IMR-90 (cell line): ENCODE results near the gene ARMH3. TPM values are rescaled to one million over a fixed set of nuclear protein-coding genes. Genes with fewer than 3 reads are reported as not detected.

Source experiments
- ATAC-seq: fragments of 200-7000 bp; cut with Tn5 transposase; 2 replicates; pipeline ENCODE4 v1.9.1; 2020; ENCODE audit warnings: low read depth, mild to moderate bottlenecking, moderate library complexity
- BruUV-seq: library from RNA; stranded (reverse); fragments of 400-500 nt; replicated peaks from 2 replicates; lab custom pipeline; 2021; lab: Mats Ljungman, UMichigan
- CTCF ChIA-PET: fragments of 300-600 bp; formaldehyde crosslinking; extraction: SDS; loops from one replicate; lab custom pipeline; 2021; ENCODE audit warnings: antibody characterized with exemption; lab: Yijun Ruan, JAX
- POLR2A ChIA-PET: fragments of 300-600 bp; sonication (Branson Sonifier 250); formaldehyde crosslinking; loops from one replicate; lab custom pipeline; 2022; ENCODE audit warnings: antibody characterized with exemption; ENCODE audit not compliant: unreplicated experiment; lab: Charles Lee
- DNase-seq: peaks from one replicate; pipeline ENCODE4 v3.0.0; 2013
- H2AFZ ChIP-seq: replicated peaks from 2 replicates; pipeline ENCODE3; 2013; ENCODE audit warnings: low read length, mild to moderate bottlenecking; ENCODE audit not compliant: poor library complexity
- H2AK5ac ChIP-seq: 2 replicates; pipeline ENCODE4 v1.6.1; 2013; ENCODE audit warnings: low read depth, low read length, inconsistent platforms
- H2AK9ac ChIP-seq: replicated peaks from 2 replicates; pipeline ENCODE3; 2013; ENCODE audit warnings: mild to moderate bottlenecking, low read depth, low read length, moderate library complexity; ENCODE audit not compliant: poor library complexity
- H2BK120ac ChIP-seq: 2 replicates; pipeline ENCODE4 v1.6.1; 2013; ENCODE audit warnings: low read depth, low read length, inconsistent platforms
- H2BK15ac ChIP-seq: 3 replicates; pipeline ENCODE4 v1.6.1; 2013; ENCODE audit warnings: low read depth, low read length, inconsistent platforms
- H2BK20ac ChIP-seq: 2 replicates; pipeline ENCODE4 v1.6.1; 2013; ENCODE audit warnings: low read depth, mild to moderate bottlenecking, inconsistent platforms, low read length, moderate library complexity
- H2BK5ac ChIP-seq: 2 replicates; pipeline ENCODE4 v1.6.1; 2013; ENCODE audit warnings: mild to moderate bottlenecking, low read depth, low read length, inconsistent platforms; ENCODE audit not compliant: poor library complexity, severe bottlenecking
- H3K14ac ChIP-seq: replicated peaks from 2 replicates; pipeline ENCODE4 v1.6.1; 2013; ENCODE audit warnings: low read depth, low read length, inconsistent platforms
- H3K18ac ChIP-seq: 2 replicates; pipeline ENCODE4 v1.6.1; 2013; ENCODE audit warnings: low read depth, low read length, control low read depth
- H3K23ac ChIP-seq: 2 replicates; pipeline ENCODE4 v1.6.1; 2013; ENCODE audit warnings: low read depth, low read length, inconsistent platforms
- H3K27ac ChIP-seq: 2 replicates; pipeline ENCODE4 v1.5.1; 2013; ENCODE audit warnings: mild to moderate bottlenecking, control low read depth, low read length; ENCODE audit not compliant: insufficient read depth
- H3K27me3 ChIP-seq: 2 replicates; pipeline ENCODE4 v1.6.1; 2013; ENCODE audit warnings: low read length; ENCODE audit not compliant: control insufficient read depth, insufficient read depth
- H3K36me3 ChIP-seq: 2 replicates; pipeline ENCODE4 v1.6.1; 2013; ENCODE audit warnings: low read length, mixed read lengths; ENCODE audit not compliant: control insufficient read depth, insufficient read depth
- H3K4ac ChIP-seq: 2 replicates; pipeline ENCODE4 v1.6.1; 2013; ENCODE audit warnings: low read depth, low read length, inconsistent platforms
- H3K4me1 ChIP-seq: 2 replicates; pipeline ENCODE4 v1.6.1; 2013; ENCODE audit warnings: low read length, mixed read lengths; ENCODE audit not compliant: control insufficient read depth, insufficient read depth
- H3K4me2 ChIP-seq: 2 replicates; pipeline ENCODE4 v1.6.1; 2013; ENCODE audit warnings: low read depth, mild to moderate bottlenecking, control low read depth, low read length, moderate library complexity
- H3K4me3 ChIP-seq: 2 replicates; pipeline ENCODE4 v1.5.1; 2013; ENCODE audit warnings: low read depth, mild to moderate bottlenecking, control low read depth, low read length, moderate library complexity; ENCODE audit not compliant: insufficient read depth
- H3K56ac ChIP-seq: 2 replicates; pipeline ENCODE4 v1.6.1; 2013; ENCODE audit warnings: low read length, inconsistent platforms; ENCODE audit not compliant: insufficient read depth; ENCODE audit errors: extremely low read depth
- H3K79me1 ChIP-seq, 2 experiments: 2 replicates each; pipeline ENCODE4 v1.6.1; 2013; ENCODE audit warnings: low read length in 2 of 2, inconsistent platforms in 1 of 2, low read depth in 1 of 2
- H3K9ac ChIP-seq: 2 replicates; pipeline ENCODE4 v1.6.1; 2013; ENCODE audit warnings: low read depth, low read length, control low read depth
- H3K9me1 ChIP-seq: 2 replicates; pipeline ENCODE4 v1.6.1; 2013; ENCODE audit warnings: low read length, inconsistent platforms; ENCODE audit not compliant: insufficient read depth
- H3K9me3 ChIP-seq: 2 replicates; pipeline ENCODE4 v1.6.1; 2013; ENCODE audit warnings: low read length; ENCODE audit not compliant: control insufficient read depth, insufficient read depth
- H4K20me1 ChIP-seq: 2 replicates; pipeline ENCODE4 v1.6.1; 2013; ENCODE audit warnings: low read length, inconsistent platforms; ENCODE audit not compliant: insufficient read depth
- H4K5ac ChIP-seq: 2 replicates; pipeline ENCODE4 v1.6.1; 2013; ENCODE audit warnings: mild to moderate bottlenecking, low read depth, low read length, control low read depth
- H4K8ac ChIP-seq, 2 experiments: 2 replicates each; pipeline ENCODE4 v1.6.1; 2013; ENCODE audit warnings: low read depth in 2 of 2, low read length in 2 of 2, control low read depth in 1 of 2, inconsistent platforms in 1 of 2
- H4K91ac ChIP-seq: 2 replicates; pipeline ENCODE4 v1.6.1; 2013; ENCODE audit warnings: low read depth, low read length, inconsistent platforms; ENCODE audit not compliant: insufficient read depth
- CEBPB ChIP-seq: IDR thresholded peaks from 2 replicates; pipeline ENCODE4 v1.6.1; 2012; ENCODE audit warnings: low read depth, low read length, improper control_type of control experiment
- MAFK ChIP-seq: IDR thresholded peaks from 2 replicates; pipeline ENCODE4 v1.6.1; 2012; ENCODE audit warnings: low read depth, low read length, improper control_type of control experiment
- MAZ ChIP-seq: IDR thresholded peaks from 2 replicates; pipeline ENCODE4 v1.6.1; 2012; ENCODE audit warnings: low read depth, mild to moderate bottlenecking, low read length, improper control_type of control experiment, moderate library complexity, borderline replicate concordance
- MXI1 ChIP-seq: IDR thresholded peaks from 2 replicates; pipeline ENCODE4 v1.6.1; 2012; ENCODE audit warnings: low read depth, mild to moderate bottlenecking, low read length, moderate library complexity, borderline replicate concordance
- RAD21 ChIP-seq: IDR thresholded peaks from 2 replicates; pipeline ENCODE4 v1.6.1; 2012; ENCODE audit warnings: low read length, improper control_type of control experiment
- RCOR1 ChIP-seq: IDR thresholded peaks from 2 replicates; pipeline ENCODE4 v1.6.1; 2012; ENCODE audit warnings: mild to moderate bottlenecking, low read length, improper control_type of control experiment; ENCODE audit not compliant: insufficient replicate concordance
- RFX5 ChIP-seq: IDR thresholded peaks from 2 replicates; pipeline ENCODE4 v1.8.0; 2012; ENCODE audit warnings: low read depth, mild to moderate bottlenecking, low read length, moderate library complexity
- WGBS, 2 experiments: methylation state at CpG; one replicate each; pipeline versions ENCODE4 v1.1.5 to v1.1.7; 2013; ENCODE audit warnings: missing lambda C conversion rate in 2 of 2; ENCODE audit not compliant: insufficient read length in 1 of 2; ENCODE audit errors: extremely low coverage in 2 of 2; 5-methylcytosine and 5-hydroxymethylcytosine counted together
- dilution Hi-C: fragments of 300-500 bp; cut with HindIII; formaldehyde crosslinking; loops from one replicate; pipeline ENCODE4 v1.14.3; 2018; ENCODE audit warnings: low sequenced_read_pairs; ENCODE audit not compliant: unreplicated experiment
- in situ Hi-C: fragments of 300-500 bp; cut with MboI; formaldehyde crosslinking; loops from 3 replicates; pipeline ENCODE4 v1.14.3; 2019; ENCODE audit warnings: low sequenced_read_pairs, inconsistent platforms, mixed read lengths
- intact Hi-C: fragments of 100-400 bp; cut with micrococcal nuclease; formaldehyde crosslinking; loops from 2 replicates; pipeline ENCODE4 v1.10.0; 2022
- polyA plus RNA-seq, 3 experiments: library from polyadenylated mRNA; depleted of rRNA; stranded (reverse); fragments of >200 nt; gene quantifications; 2 replicates each; pipeline ENCODE4 v1.2.3, GENCODE V29; 2012; ENCODE audit warnings: low replicate concordance in 1 of 3
- total RNA-seq: library from RNA; depleted of rRNA; stranded (reverse); fragments of >200 nt; gene quantifications from 2 replicates; pipeline ENCODE4 v1.2.3, GENCODE V29; 2012
- TF ChIP-seq, protein P1 (sequence below): fragments of 150-350 bp; IDR thresholded peaks from 2 replicates; pipeline ENCODE4 v1.6.1; 2016; ENCODE audit warnings: low read depth, mild to moderate bottlenecking, low read length, moderate library complexity, borderline replicate concordance
- TF ChIP-seq, protein P2 (sequence below): conservative IDR thresholded peaks from 2 replicates; pipeline ENCODE4 v1.5.1; 2012; ENCODE audit warnings: mild to moderate bottlenecking, low read depth, low read length, improper control_type of control experiment
- TF ChIP-seq, protein P3 (sequence below): fragments of 150-350 bp; IDR thresholded peaks from 2 replicates; pipeline ENCODE4 v1.6.1; 2017; ENCODE audit warnings: mild to moderate bottlenecking, antibody characterized with exemption, low read length, low read depth

The ARMH3 gene
- total and polyA plus RNA-seq, 2 of the 4 experiments (the other 2 are of a cell fraction), result 12.1 to 13.1 TPM

DNA sequence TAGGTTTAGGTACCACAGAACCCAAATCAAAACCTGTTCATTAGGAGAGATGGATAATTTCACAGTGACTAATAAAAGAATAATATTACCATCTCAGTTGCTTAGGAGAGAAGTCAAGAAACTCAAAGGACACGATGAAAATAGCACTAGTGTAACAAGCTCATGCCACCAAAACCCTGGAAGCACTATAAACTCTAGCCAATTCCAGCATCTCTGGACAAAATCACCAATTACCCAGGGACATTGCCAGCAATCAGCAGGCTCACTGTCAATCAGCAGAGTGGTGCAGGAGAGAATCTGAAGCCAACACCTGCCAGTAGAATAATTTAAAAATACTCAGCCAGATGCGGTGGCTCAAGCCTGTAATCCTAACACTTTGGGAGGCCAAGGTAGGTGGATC lies 88.9 kb downstream of the ARMH3 start:
- Histone ChIP-seq H3K9me1 (peaks cover 4% of the 10 kb centered on the region), H3K23ac (no peak overlapping the region), H3K27me3 (no peaks in the 10 kb centered on the region), H2BK15ac (no peak overlapping the region), H3K14ac (0 out of 2 replicates have a peak overlapping the region, but pooled peaks have one; percentile 45), H2AFZ (no peak overlapping the region), H3K9me3 (no peaks in the 10 kb centered on the region), H4K91ac (no peak overlapping the region), H3K27ac (no peak overlapping the region), H2BK120ac (no peak overlapping the region), H3K4me1 (peaks cover 6% of the 10 kb centered on the region), H4K8ac (no peak overlapping the region), H4K20me1 (no peaks in the 10 kb centered on the region), H2AK9ac (no peak overlapping the region), H3K9ac (no peak overlapping the region), H2BK20ac (no peak overlapping the region), H3K36me3 (peaks cover 4% of the 10 kb centered on the region), H3K4me3 (no peak overlapping the region), H3K4ac (no peak overlapping the region; the same call in 1 of the 2 replicates), H3K79me1 (peaks cover 0 to 19% of the 10 kb centered on the region in 2 experiments; a peak in 2 of 4 replicates), H2BK5ac (no peak overlapping the region), H4K5ac (no peak overlapping the region), H2AK5ac (peak overlapping the region; percentile 14; the same call in 1 of the 2 replicates), H3K56ac (no peak overlapping the region), H3K18ac (no peak overlapping the region), H3K4me2 (no peak overlapping the region)
- BruUV-seq, result no TSS peak
- POLR2A ChIA-PET, result no interaction called here
- dilution Hi-C loops (no loop called here), in situ Hi-C loops (no loop called here), intact Hi-C loops (loop anchor here (5.0 kb wide), 2 partner anchors 45 to 60 kb away; no protein-coding TSS in a partner anchor)
- ATAC-seq (no peak), DNase-seq (no peak)
- TF ChIP-seq RAD21, result no peak
- TF ChIP-seq, protein P1, sequence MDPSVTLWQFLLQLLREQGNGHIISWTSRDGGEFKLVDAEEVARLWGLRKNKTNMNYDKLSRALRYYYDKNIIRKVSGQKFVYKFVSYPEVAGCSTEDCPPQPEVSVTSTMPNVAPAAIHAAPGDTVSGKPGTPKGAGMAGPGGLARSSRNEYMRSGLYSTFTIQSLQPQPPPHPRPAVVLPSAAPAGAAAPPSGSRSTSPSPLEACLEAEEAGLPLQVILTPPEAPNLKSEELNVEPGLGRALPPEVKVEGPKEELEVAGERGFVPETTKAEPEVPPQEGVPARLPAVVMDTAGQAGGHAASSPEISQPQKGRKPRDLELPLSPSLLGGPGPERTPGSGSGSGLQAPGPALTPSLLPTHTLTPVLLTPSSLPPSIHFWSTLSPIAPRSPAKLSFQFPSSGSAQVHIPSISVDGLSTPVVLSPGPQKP, result no peak
- no peak for TF ChIP-seq RFX5
- TF ChIP-seq CEBPB, result no peak
- TF ChIP-seq, protein P2, sequence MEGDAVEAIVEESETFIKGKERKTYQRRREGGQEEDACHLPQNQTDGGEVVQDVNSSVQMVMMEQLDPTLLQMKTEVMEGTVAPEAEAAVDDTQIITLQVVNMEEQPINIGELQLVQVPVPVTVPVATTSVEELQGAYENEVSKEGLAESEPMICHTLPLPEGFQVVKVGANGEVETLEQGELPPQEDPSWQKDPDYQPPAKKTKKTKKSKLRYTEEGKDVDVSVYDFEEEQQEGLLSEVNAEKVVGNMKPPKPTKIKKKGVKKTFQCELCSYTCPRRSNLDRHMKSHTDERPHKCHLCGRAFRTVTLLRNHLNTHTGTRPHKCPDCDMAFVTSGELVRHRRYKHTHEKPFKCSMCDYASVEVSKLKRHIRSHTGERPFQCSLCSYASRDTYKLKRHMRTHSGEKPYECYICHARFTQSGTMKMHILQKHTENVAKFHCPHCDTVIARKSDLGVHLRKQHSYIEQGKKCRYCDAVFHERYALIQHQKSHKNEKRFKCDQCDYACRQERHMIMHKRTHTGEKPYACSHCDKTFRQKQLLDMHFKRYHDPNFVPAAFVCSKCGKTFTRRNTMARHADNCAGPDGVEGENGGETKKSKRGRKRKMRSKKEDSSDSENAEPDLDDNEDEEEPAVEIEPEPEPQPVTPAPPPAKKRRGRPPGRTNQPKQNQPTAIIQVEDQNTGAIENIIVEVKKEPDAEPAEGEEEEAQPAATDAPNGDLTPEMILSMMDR, result no peak
- TF ChIP-seq, protein P3, sequence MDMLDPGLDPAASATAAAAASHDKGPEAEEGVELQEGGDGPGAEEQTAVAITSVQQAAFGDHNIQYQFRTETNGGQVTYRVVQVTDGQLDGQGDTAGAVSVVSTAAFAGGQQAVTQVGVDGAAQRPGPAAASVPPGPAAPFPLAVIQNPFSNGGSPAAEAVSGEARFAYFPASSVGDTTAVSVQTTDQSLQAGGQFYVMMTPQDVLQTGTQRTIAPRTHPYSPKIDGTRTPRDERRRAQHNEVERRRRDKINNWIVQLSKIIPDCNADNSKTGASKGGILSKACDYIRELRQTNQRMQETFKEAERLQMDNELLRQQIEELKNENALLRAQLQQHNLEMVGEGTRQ, result no peak
- no peak for TF ChIP-seq MAZ
- no peak for TF ChIP-seq MAFK
- no peak for TF ChIP-seq MXI1
- no peak for TF ChIP-seq RCOR1
- CTCF ChIA-PET, result interaction anchor here (0.6 kb wide), 1 partner anchor 131 kb away, joined by 3 read pairs; no protein-coding TSS in a partner anchor
- WGBS, 2 experiments, result no CpG with 5 or more reads among the region's 2 CpGs
